K562 (cell line): ENCODE measurements around the gene KIN. TPM values are rescaled to one million over a fixed set of nuclear protein-coding genes. Genes with fewer than 3 reads are reported as not detected.

ENCODE experiments used
- CHD7 ChIP-seq: fragments of 200-600 bp; sonication (generic); IDR thresholded peaks from one replicate; pipeline ENCODE4 v1.6.1; 2012; ENCODE audit warnings: mild to moderate bottlenecking, low read depth, low read length, inconsistent platforms
- CTCFL ChIP-seq: IDR thresholded peaks from 2 replicates; pipeline ENCODE4 v1.6.1; 2011; ENCODE audit warnings: borderline replicate concordance, low read depth, mild to moderate bottlenecking, moderate library complexity, low read length; ENCODE audit not compliant: insufficient read depth, poor library complexity, severe bottlenecking
- GTF2F1 ChIP-seq: IDR thresholded peaks from 2 replicates; pipeline ENCODE4 v1.6.1; 2011; ENCODE audit warnings: low read depth, low read length, improper control_type of control experiment
- ZBTB40 ChIP-seq, 2 experiments: fragments of 450-650 bp in 1 of 2; sonication (generic) in 1 of 2; formaldehyde crosslinking in 1 of 2; IDR thresholded peaks; 2 replicates each; pipeline versions ENCODE4 v1.7.1 to v1.9.0; 2016 to 2022; ENCODE audit warnings: inconsistent platforms in 1 of 2, mild to moderate bottlenecking in 1 of 2, missing genetic modification reagents in 1 of 2
- polyA plus RNA-seq, 8 experiments: library from polyadenylated mRNA; depleted of rRNA in 4 of 8; stranded (reverse) in 5 of 8; unstranded in 3 of 8; fragments of >200 nt; fragmentation: Nextera tagmentation in 2 of 8; fragmentation: Illumina TruSeq in 1 of 8; extraction: Ambion mirVana in 2 of 8; extraction: Trizol in 1 of 8; gene quantifications; 2 replicates each; pipeline versions ENCODE4 v1.2.1 to v1.2.3, GENCODE V29; 2011 to 2014; ENCODE audit warnings: inconsistent platforms in 1 of 8, missing spikeins in 1 of 8
- total RNA-seq, 7 experiments: library from RNA; depleted of rRNA in 6 of 7; stranded (reverse); fragments of >200 nt in 6 of 7; fragmentation: Illumina TruSeq in 2 of 7; extraction: Trizol in 2 of 7; gene quantifications; 2 replicates each; pipeline versions ENCODE4 v1.2.1 to v1.2.3, GENCODE V29; 2011 to 2021; ENCODE audit warnings: low replicate concordance in 1 of 7

The KIN gene
- total and polyA plus RNA-seq, 9 of the 15 experiments (the other 6 are each of a cell fraction or from before 2014, with no cell fraction given) = 11.7 to 35.6 (median 16.0) TPM

GRCh38 chr10:7832060-7832459 lies 44.3 kb upstream of the KIN start (continued):
- TF ChIP-seq CHD7 = no peak
- TF ChIP-seq GTF2F1 = no peak
- TF ChIP-seq ZBTB40 (IDR thresholded peaks at IDR 0.05) = no peak
- no peak for TF ChIP-seq ZBTB40 (CRISPR knock-in tag; IDR thresholded peaks at IDR 0.05)
- no peak for TF ChIP-seq CTCFL
